ENCODE measurements around the gene FGFR2.

GRCh38 chr10:121567569-121567968, 30.7 kb downstream of the FGFR2 start:
- TF ChIP-seq MAX (IDR thresholded peaks at IDR 0.05) (no peak), CTCF (IDR thresholded peaks at IDR 0.05; ENCODE audit: low read depth, low read length, missing input control) (no peak)

Measured in liver (tissue), 2 donors.